K562 (cell line): Measurements from ENCODE around the gene EXOC3L2. TPM values are rescaled to one million over a fixed set of nuclear protein-coding genes. Genes with fewer than 3 reads are reported as not detected.

Source experiments
- BCL6 ChIP-seq: fragments of 250-450 bp; sonication (Bioruptor Pico); IDR thresholded peaks from 2 replicates; pipeline ENCODE4 v1.4.0; 2020
- GTF2B ChIP-seq: IDR thresholded peaks from 2 replicates; pipeline ENCODE4 v1.6.1; 2011; ENCODE audit not compliant: insufficient read length; ENCODE audit errors: extremely low read depth
- GTF2F1 ChIP-seq: IDR thresholded peaks from 2 replicates; pipeline ENCODE4 v1.6.1; 2011; ENCODE audit warnings: low read depth, low read length, improper control_type of control experiment
- KLF10 ChIP-seq: fragments of 250-450 bp; sonication (Bioruptor Pico); IDR thresholded peaks from 2 replicates; pipeline ENCODE4 v1.6.1; 2021; ENCODE audit warnings: matching md5 sums
- NFIX ChIP-seq: fragments of 250-450 bp; sonication (Bioruptor Pico); IDR thresholded peaks from 2 replicates; pipeline ENCODE4 v1.4.0; 2020; ENCODE audit warnings: low read depth, mild to moderate bottlenecking, moderate library complexity
- RFX5 ChIP-seq: IDR thresholded peaks from 2 replicates; pipeline ENCODE4 v1.6.1; 2011; ENCODE audit warnings: low read depth, mild to moderate bottlenecking, improper control_type of control experiment, low read length
- SNIP1 ChIP-seq: fragments of 450-650 bp; IDR thresholded peaks from 2 replicates; pipeline ENCODE4 v1.7.1; 2017; ENCODE audit warnings: low read depth, mild to moderate bottlenecking
- ZBTB49 ChIP-seq: sonication (generic); formaldehyde crosslinking; IDR thresholded peaks from 2 replicates; pipeline ENCODE4 v1.8.0; 2022; ENCODE audit warnings: missing genetic modification reagents, mild to moderate bottlenecking, borderline replicate concordance
- polyA plus RNA-seq, 8 experiments: library from polyadenylated mRNA; depleted of rRNA in 4 of 8; stranded (reverse) in 5 of 8; unstranded in 3 of 8; fragments of >200 nt; fragmentation: Nextera tagmentation in 2 of 8; fragmentation: Illumina TruSeq in 1 of 8; extraction: Ambion mirVana in 2 of 8; extraction: Trizol in 1 of 8; gene quantifications; 2 replicates each; pipeline versions ENCODE4 v1.2.1 to v1.2.3, GENCODE V29; 2011 to 2014; ENCODE audit warnings: inconsistent platforms in 1 of 8, missing spikeins in 1 of 8
- total RNA-seq, 7 experiments: library from RNA; depleted of rRNA in 6 of 7; stranded (reverse); fragments of >200 nt in 6 of 7; fragmentation: Illumina TruSeq in 2 of 7; extraction: Trizol in 2 of 7; gene quantifications; 2 replicates each; pipeline versions ENCODE4 v1.2.1 to v1.2.3, GENCODE V29; 2011 to 2021; ENCODE audit warnings: low replicate concordance in 1 of 7

EXOC3L2 gene
- total and polyA plus RNA-seq, 9 of the 15 experiments (the other 6 are each of a cell fraction or from before 2014, with no cell fraction given): 0.31 to 19.0 (median 2.4) TPM

GRCh38 chr19:45217957-45218334, 27.3 kb downstream of the EXOC3L2 start (continued):
- TF ChIP-seq ZBTB49 (CRISPR knock-in tag): no peak
- TF ChIP-seq SNIP1: no peak
- TF ChIP-seq GTF2F1: no peak
- no peak for TF ChIP-seq KLF10 (CRISPR knock-in tag)
- TF ChIP-seq BCL6: no peak
- no peak for TF ChIP-seq NFIX (CRISPR knock-in tag)
- TF ChIP-seq RFX5: no peak
- TF ChIP-seq GTF2B: no peak
